GM12878 (cell line): ENCODE results near the gene KCNC1. TPM values are rescaled to one million over a fixed set of nuclear protein-coding genes. Genes with fewer than 3 reads are reported as not detected.

Experiments
- ATAC-seq: fragments of 200-7000 bp; cut with Tn5 transposase; 3 replicates; pipeline ENCODE4 v1.9.1; 2020; ENCODE audit warnings: mild to moderate bottlenecking, moderate library complexity
- BruUV-seq: library from RNA; stranded (reverse); fragments of 400-500 nt; replicated peaks from 2 replicates; lab custom pipeline; 2021; lab: Mats Ljungman, UMichigan
- CTCF ChIA-PET: fragments of 300-600 bp; sonication (Branson Sonifier 250); formaldehyde crosslinking; extraction: SDS; loops from one replicate; lab custom pipeline; 2021; ENCODE audit warnings: inconsistent platforms; lab: Yijun Ruan, JAX
- POLR2A ChIA-PET: fragments of 350-600 bp; formaldehyde crosslinking; extraction: SDS; loops from one replicate; lab custom pipeline; 2021; ENCODE audit warnings: inconsistent platforms; lab: Charles Lee
- RAD21 ChIA-PET: fragments of 300-600 bp; sonication (Branson Sonifier 250); formaldehyde crosslinking; loops from one replicate; lab custom pipeline; 2023; ENCODE audit warnings: antibody characterized with exemption; ENCODE audit not compliant: unreplicated experiment; lab: Charles Lee
- SMC1A ChIA-PET: fragments of 300-600 bp; sonication (Branson Sonifier 250); formaldehyde crosslinking; loops from one replicate; lab custom pipeline; 2023; ENCODE audit not compliant: unreplicated experiment, uncharacterized antibody; lab: Charles Lee
- DNase-seq: peaks from one replicate; pipeline ENCODE4 v3.0.0-alpha.2; 2011; ENCODE audit warnings: low read depth, low spot score
- FAIRE-seq: peaks from 3 replicates; lab custom pipeline; 2011; peaks lifted over from hg19 to GRCh38; lab: Jason Lieb, UNC
- H2AFZ ChIP-seq: 2 replicates; pipeline ENCODE4 v1.6.0; 2011; ENCODE audit warnings: low read depth, low read length, control low read depth; ENCODE audit not compliant: control insufficient read depth
- H3K27ac ChIP-seq: 2 replicates; pipeline ENCODE4 v1.5.1; 2011; ENCODE audit warnings: control low read depth; ENCODE audit not compliant: control insufficient read depth, insufficient read depth
- H3K27me3 ChIP-seq, 2 experiments: replicated peaks in 1 of 2; 2 replicates each; pipeline versions ENCODE4 v1.6.0 to v1.6.1; 2011; ENCODE audit warnings: low read length in 1 of 2; ENCODE audit not compliant: control insufficient read depth in 2 of 2, insufficient read depth in 2 of 2
- H3K36me3 ChIP-seq, 2 experiments: 2 replicates each; pipeline ENCODE4 v1.5.1; 2011; ENCODE audit warnings: low read length in 1 of 2; ENCODE audit not compliant: control insufficient read depth in 2 of 2, insufficient read depth in 2 of 2
- H3K4me1 ChIP-seq: 2 replicates; pipeline ENCODE4 v1.6.1; 2011; ENCODE audit warnings: mild to moderate bottlenecking, low read length, moderate library complexity, mixed read lengths; ENCODE audit not compliant: control insufficient read depth, insufficient read depth
- H3K4me2 ChIP-seq: 2 replicates; pipeline ENCODE4 v1.6.0; 2011; ENCODE audit warnings: control low read depth; ENCODE audit not compliant: control insufficient read depth, insufficient read depth
- H3K4me3 ChIP-seq: fragments of 200-600 bp; sonication (generic); 2 replicates; pipeline ENCODE4 v1.5.1; 2016
- H3K79me2 ChIP-seq: 2 replicates; pipeline ENCODE4 v1.6.0; 2011; ENCODE audit warnings: low read length; ENCODE audit not compliant: control insufficient read depth, insufficient read depth
- H3K9ac ChIP-seq: 2 replicates; pipeline ENCODE4 v1.8.0; 2011; ENCODE audit warnings: low read length, control low read depth, mixed read lengths; ENCODE audit not compliant: control insufficient read depth, insufficient read depth
- H3K9me3 ChIP-seq: replicated peaks from 3 replicates; pipeline ENCODE4 v1.5.1; 2011; ENCODE audit warnings: mild to moderate bottlenecking, low read length; ENCODE audit not compliant: control insufficient read depth, insufficient read depth
- H4K20me1 ChIP-seq: 2 replicates; pipeline ENCODE4 v1.6.0; 2011; ENCODE audit not compliant: control insufficient read depth, insufficient read depth
- CTCF ChIP-seq, 3 experiments: IDR thresholded peaks in 2 of 3; conservative IDR thresholded peaks in 1 of 3; 2 replicates each; pipeline ENCODE4 v1.5.1; 2011; ENCODE audit warnings: low read depth in 3 of 3, low read length in 3 of 3, mild to moderate bottlenecking in 3 of 3, control low read depth in 2 of 3, moderate library complexity in 2 of 3, inconsistent platforms in 1 of 3, mixed read lengths in 1 of 3; ENCODE audit not compliant: control insufficient read depth in 2 of 3, insufficient read depth in 1 of 3; ENCODE audit errors: extremely low read depth in 1 of 3
- E4F1 ChIP-seq: fragments of 450-650 bp; IDR thresholded peaks from 2 replicates; pipeline ENCODE4 v1.6.1; 2018; ENCODE audit warnings: borderline replicate concordance, mild to moderate bottlenecking; ENCODE audit not compliant: partially characterized antibody
- EED ChIP-seq: sonication (generic); IDR thresholded peaks from 2 replicates; pipeline ENCODE4 v1.6.1; 2016; ENCODE audit warnings: antibody characterized with exemption, low read depth
- MXI1 ChIP-seq: fragments of 150-350 bp; IDR thresholded peaks from 2 replicates; pipeline ENCODE4 v1.6.1; 2011; ENCODE audit warnings: low read depth, mild to moderate bottlenecking, inconsistent platforms, low read length, improper control_type of control experiment
- NKRF ChIP-seq: fragments of 450-650 bp; conservative IDR thresholded peaks from 2 replicates; pipeline ENCODE4 v1.6.1; 2017; ENCODE audit warnings: mild to moderate bottlenecking, moderate library complexity
- PAX5 ChIP-seq: IDR thresholded peaks from 2 replicates; pipeline ENCODE4 v1.6.1; 2011; ENCODE audit warnings: low read depth, low read length, borderline replicate concordance
- POU2F2 ChIP-seq: IDR thresholded peaks from 3 replicates; pipeline ENCODE4 v1.6.1; 2011; ENCODE audit warnings: low read depth, mild to moderate bottlenecking, low read length, borderline replicate concordance
- SP1 ChIP-seq: IDR thresholded peaks from one replicate; pipeline ENCODE4 v1.6.1; 2011; ENCODE audit warnings: low read depth, low read length
- WGBS: methylation state at CpG from one replicate; pipeline ENCODE4 v1.1.6; 2016; ENCODE audit warnings: low lambda C conversion rate; ENCODE audit not compliant: insufficient replicate concordance, insufficient coverage; ENCODE audit errors: missing lambda C conversion rate; 5-methylcytosine and 5-hydroxymethylcytosine counted together
- in situ Hi-C: fragments of 300-500 bp; cut with MboI; formaldehyde crosslinking; loops from 9 replicates; pipeline ENCODE4 v1.14.3; 2018; ENCODE audit warnings: mixed read lengths
- intact Hi-C: fragments of 100-400 bp; cut with micrococcal nuclease; formaldehyde crosslinking; loops from one replicate; pipeline ENCODE4 v1.14.2; 2022; ENCODE audit not compliant: unreplicated experiment
- polyA plus RNA-seq, 11 experiments: library from polyadenylated mRNA; depleted of rRNA in 4 of 11; unstranded in 6 of 11; stranded (reverse) in 5 of 11; fragments of >200 nt; fragmentation: Nextera tagmentation in 4 of 11; fragmentation: Illumina TruSeq in 1 of 11; extraction: Ambion mirVana in 4 of 11; extraction: Trizol in 1 of 11; gene quantifications; 1 replicate in 1 of 11; 2 replicates in 10 of 11; pipeline versions ENCODE4 v1.2.1 to v1.2.3, GENCODE V29; 2011 to 2016; ENCODE audit warnings: inconsistent platforms in 2 of 11, missing spikeins in 2 of 11, low read depth in 1 of 11
- total RNA-seq, 4 experiments: library from RNA; depleted of rRNA in 3 of 4; stranded (reverse); fragments of >200 nt in 3 of 4; fragmentation: Illumina TruSeq in 1 of 4; extraction: Trizol in 1 of 4; gene quantifications; 2 replicates each; pipeline versions ENCODE4 v1.2.1 to v1.2.3, GENCODE V29; 2013 to 2021
- TF ChIP-seq, protein P1 (sequence below): IDR thresholded peaks from 2 replicates; pipeline ENCODE4 v1.6.1; 2012; ENCODE audit warnings: low read depth, low read length, improper control_type of control experiment
- TF ChIP-seq, protein P2 (sequence below): IDR thresholded peaks from 2 replicates; pipeline ENCODE4 v1.6.1; 2011; ENCODE audit warnings: borderline replicate concordance, low read depth, mild to moderate bottlenecking, moderate library complexity, mixed read lengths, low read length; ENCODE audit not compliant: insufficient read depth; ENCODE audit errors: extremely low read length

KCNC1 gene
- total and polyA plus RNA-seq, 10 of the 15 experiments (the other 5 are each of a cell fraction or from before 2014, with no cell fraction given) = 0.27 to 0.34 TPM; not detected in 8

GRCh38 chr11:17719028-17719937, 15.3 kb upstream of the KCNC1 start, which contains the start of gene MYOD1:
TSS of gene MYOD1 (plus strand) at chr11:17719571. CDS start at chr11:17719783, 212 bp downstream.
- Histone ChIP-seq H3K9me3 (no peaks in the 10 kb centered on the region), H3K9ac (no peak within 1 kb of the TSS), H4K20me1 (no peaks in the 10 kb centered on the region), H3K4me1 (no peaks in the 10 kb centered on the region), H2AFZ (no peak within 1 kb of the TSS), H3K27me3 (peaks cover 5% of the 10 kb centered on the region in 2 experiments; a peak in 3 of 4 replicates), H3K4me2 (no peak within 1 kb of the TSS), H3K4me3 (no peak within 1 kb of the TSS), H3K79me2 (no peaks in the 10 kb centered on the region), H3K36me3 (no peaks in the 10 kb centered on the region), H3K27ac (no peak within 1 kb of the TSS)
- intact Hi-C loops = no loop called here
- ChIA-PET SMC1A (interaction anchor here (0.6 kb wide), 1 partner anchor 50 kb away, joined by 3 read pairs; no protein-coding TSS in a partner anchor), CTCF (interaction anchor here (1.2 kb wide), 1 partner anchor 12 kb away, joined by 4 read pairs; no protein-coding TSS in a partner anchor), POLR2A (no interaction called here), RAD21 (no interaction called here)
- in situ Hi-C loops = no loop called here
- no peak for FAIRE-seq
- TF ChIP-seq POU2F2 = no peak
- TF ChIP-seq, protein P1, sequence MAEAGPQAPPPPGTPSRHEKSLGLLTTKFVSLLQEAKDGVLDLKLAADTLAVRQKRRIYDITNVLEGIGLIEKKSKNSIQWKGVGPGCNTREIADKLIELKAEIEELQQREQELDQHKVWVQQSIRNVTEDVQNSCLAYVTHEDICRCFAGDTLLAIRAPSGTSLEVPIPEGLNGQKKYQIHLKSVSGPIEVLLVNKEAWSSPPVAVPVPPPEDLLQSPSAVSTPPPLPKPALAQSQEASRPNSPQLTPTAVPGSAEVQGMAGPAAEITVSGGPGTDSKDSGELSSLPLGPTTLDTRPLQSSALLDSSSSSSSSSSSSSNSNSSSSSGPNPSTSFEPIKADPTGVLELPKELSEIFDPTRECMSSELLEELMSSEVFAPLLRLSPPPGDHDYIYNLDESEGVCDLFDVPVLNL = no peak
- no peak for TF ChIP-seq MXI1
- TF ChIP-seq PAX5 = no peak
- TF ChIP-seq E4F1 = no peak
- TF ChIP-seq EED = no peak
- TF ChIP-seq, protein P2, sequence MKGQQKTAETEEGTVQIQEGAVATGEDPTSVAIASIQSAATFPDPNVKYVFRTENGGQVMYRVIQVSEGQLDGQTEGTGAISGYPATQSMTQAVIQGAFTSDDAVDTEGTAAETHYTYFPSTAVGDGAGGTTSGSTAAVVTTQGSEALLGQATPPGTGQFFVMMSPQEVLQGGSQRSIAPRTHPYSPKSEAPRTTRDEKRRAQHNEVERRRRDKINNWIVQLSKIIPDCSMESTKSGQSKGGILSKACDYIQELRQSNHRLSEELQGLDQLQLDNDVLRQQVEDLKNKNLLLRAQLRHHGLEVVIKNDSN = no peak
- no peak for TF ChIP-seq NKRF
- TF ChIP-seq SP1 = no peak
- no peak for TF ChIP-seq CTCF (IDR thresholded peaks at IDR 0.05 in 2 of 3, conservative IDR thresholded peaks at IDR 0.05 in 1 of 3; ENCODE audit: control insufficient read depth in 2 of 3, extremely low read depth in 1 of 3, insufficient read depth in 1 of 3, low read depth in 3 of 3, low read length in 3 of 3)
- no peak for DNase-seq
- no peak for ATAC-seq
- 52% methylated on average over 46 of the region's 68 CpGs for WGBS
- no TSS peak for BruUV-seq
